ENCODE results near the gene NCSTN.

Gene NCSTN

DNA sequence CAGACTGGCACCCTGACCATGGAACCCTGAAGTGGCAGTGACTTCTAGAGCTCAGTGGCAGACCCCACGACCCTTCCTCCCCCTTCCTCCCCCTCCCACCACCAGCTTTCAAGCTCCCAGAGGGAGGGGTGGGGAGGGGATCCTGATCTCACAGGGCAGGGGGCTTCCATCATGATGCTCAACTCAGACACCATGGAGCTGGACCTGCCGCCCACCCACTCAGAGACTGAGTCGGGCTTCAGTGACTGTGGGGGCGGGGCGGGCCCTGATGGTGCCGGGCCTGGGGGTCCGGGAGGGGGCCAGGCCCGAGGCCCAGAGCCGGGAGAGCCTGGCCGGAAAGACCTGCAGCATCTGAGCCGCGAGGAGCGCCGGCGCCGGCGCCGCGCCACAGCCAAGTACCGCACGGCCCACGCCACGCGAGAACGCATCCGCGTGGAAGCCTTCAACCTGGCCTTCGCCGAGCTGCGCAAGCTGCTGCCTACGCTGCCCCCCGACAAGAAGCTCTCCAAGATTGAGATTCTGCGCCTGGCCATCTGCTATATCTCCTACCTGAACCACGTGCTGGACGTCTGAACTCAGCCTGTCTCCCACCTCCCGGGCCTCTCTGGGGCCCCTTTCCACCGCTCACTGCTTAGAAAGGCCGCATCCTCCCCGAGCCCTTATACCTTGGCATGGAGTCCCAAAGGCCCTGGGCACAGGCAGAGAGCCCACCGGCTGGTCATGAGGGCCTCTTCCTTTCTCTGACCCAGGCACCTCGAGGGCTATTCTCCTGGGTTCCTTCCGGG, 27.6 kb downstream of the NCSTN start:
- TF ChIP-seq, protein P1, sequence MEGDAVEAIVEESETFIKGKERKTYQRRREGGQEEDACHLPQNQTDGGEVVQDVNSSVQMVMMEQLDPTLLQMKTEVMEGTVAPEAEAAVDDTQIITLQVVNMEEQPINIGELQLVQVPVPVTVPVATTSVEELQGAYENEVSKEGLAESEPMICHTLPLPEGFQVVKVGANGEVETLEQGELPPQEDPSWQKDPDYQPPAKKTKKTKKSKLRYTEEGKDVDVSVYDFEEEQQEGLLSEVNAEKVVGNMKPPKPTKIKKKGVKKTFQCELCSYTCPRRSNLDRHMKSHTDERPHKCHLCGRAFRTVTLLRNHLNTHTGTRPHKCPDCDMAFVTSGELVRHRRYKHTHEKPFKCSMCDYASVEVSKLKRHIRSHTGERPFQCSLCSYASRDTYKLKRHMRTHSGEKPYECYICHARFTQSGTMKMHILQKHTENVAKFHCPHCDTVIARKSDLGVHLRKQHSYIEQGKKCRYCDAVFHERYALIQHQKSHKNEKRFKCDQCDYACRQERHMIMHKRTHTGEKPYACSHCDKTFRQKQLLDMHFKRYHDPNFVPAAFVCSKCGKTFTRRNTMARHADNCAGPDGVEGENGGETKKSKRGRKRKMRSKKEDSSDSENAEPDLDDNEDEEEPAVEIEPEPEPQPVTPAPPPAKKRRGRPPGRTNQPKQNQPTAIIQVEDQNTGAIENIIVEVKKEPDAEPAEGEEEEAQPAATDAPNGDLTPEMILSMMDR (IDR thresholded peaks at IDR 0.05) = no peak

DNA sequence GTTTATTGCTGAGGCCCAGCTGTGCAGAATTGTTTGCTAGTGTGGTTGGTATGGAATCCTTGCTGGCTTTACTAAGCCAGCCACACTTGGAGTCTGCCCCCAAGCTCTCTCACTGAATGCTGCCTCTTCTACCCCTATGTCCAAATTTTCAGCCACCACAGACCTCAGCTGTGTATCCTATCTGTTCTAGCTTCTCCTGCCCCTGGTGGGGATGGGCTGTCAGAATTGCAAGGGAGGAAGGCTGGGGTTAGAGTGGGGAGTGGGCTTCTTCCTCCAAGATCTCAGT, 28.1 kb downstream of the NCSTN start:
- Histone ChIP-seq H2AFZ (no peak overlapping the region), H3K9ac (no peak overlapping the region), H3K9me3 (ENCODE audit: control insufficient read depth, low read length) (no peaks in the 10 kb centered on the region), H3K36me3 (ENCODE audit: control insufficient read depth, insufficient read depth, low read length) (no peaks in the 10 kb centered on the region), H3K27me3 (ENCODE audit: control insufficient read depth, insufficient read depth, low read length) (no peaks in the 10 kb centered on the region), H3K79me2 (no peaks in the 10 kb centered on the region), H3K27ac (no peak overlapping the region), H3K4me3 (ENCODE audit: low read depth, low read length) (no peak overlapping the region), H3K4me2 (ENCODE audit: low read length) (no peak overlapping the region), H3K4me1 (no peaks in the 10 kb centered on the region)
- TF ChIP-seq, protein P1 (IDR thresholded peaks at IDR 0.05) = no peak

More for the DNA sequence above, 27.6 kb downstream of the NCSTN start:
- Histone ChIP-seq H3K9ac (no peak overlapping the region), H3K4me2 (ENCODE audit: low read length) (no peak overlapping the region), H3K79me2 (no peaks in the 10 kb centered on the region), H2AFZ (no peak overlapping the region), H3K27me3 (ENCODE audit: control insufficient read depth, insufficient read depth, low read length) (no peaks in the 10 kb centered on the region), H3K9me3 (ENCODE audit: control insufficient read depth, low read length) (no peaks in the 10 kb centered on the region), H3K4me3 (ENCODE audit: low read depth, low read length) (no peak overlapping the region), H3K4me1 (no peaks in the 10 kb centered on the region), H3K36me3 (ENCODE audit: control insufficient read depth, insufficient read depth, low read length) (no peaks in the 10 kb centered on the region), H3K27ac (no peak overlapping the region)

DNA sequence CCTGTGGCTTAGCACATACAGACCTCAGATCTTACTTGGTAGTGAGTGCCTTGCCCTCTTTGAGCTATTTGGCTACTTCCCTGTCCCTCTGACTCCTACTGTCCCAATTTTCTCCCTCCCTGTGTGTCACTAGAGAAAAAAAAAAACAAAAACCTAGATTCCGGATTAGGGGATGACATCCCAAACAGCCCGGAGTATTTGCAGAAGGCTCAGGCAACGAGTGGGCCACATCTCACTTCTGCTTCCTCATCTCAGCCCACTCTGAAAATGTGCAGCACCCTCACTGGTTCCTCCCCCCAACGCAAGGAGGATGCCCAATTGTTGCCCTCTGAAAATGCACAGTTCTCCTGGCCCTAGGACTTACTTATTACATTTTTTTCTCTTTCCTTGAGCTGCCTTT, 28.6 kb downstream of the NCSTN start:
- H3K9ac ChIP-seq = no peak overlapping the region
- H3K27ac ChIP-seq = no peak overlapping the region
- TF ChIP-seq, protein P1 (IDR thresholded peaks at IDR 0.05) = no peak
- H3K9me3 ChIP-seq (ENCODE audit: control insufficient read depth, low read length) = no peaks in the 10 kb centered on the region
- H3K79me2 ChIP-seq = no peaks in the 10 kb centered on the region
- no peaks in the 10 kb centered on the region for H3K36me3 ChIP-seq (ENCODE audit: control insufficient read depth, insufficient read depth, low read length)
- H3K4me3 ChIP-seq (ENCODE audit: low read depth, low read length) = no peak overlapping the region
- H2AFZ ChIP-seq = no peak overlapping the region
- no peak overlapping the region for H3K4me2 ChIP-seq (ENCODE audit: low read length)
- no peaks in the 10 kb centered on the region for H3K27me3 ChIP-seq (ENCODE audit: control insufficient read depth, insufficient read depth, low read length)
- no peaks in the 10 kb centered on the region for H3K4me1 ChIP-seq

DNA sequence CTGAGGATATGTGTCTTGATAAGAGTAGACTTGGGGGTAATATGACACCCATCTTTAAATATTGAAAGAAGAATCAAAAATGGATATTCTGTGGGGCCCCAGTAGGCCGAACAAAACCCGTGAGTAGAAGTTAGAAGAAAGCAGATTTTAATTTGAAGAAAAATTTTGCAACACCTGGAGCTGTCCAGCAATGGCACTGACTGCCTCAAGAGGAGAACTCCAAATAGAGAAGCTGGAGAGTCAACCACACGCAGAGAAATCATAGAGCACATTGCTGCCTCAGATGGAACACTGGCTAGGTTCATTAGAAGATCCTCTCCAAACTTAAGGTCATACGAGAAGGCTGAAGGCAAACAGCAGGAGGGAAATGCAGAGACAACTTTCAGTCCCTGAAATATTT, 30.5 kb downstream of the NCSTN start:
- Histone ChIP-seq H3K9me3 (ENCODE audit: control insufficient read depth, low read length) (no peaks in the 10 kb centered on the region), H3K9ac (no peak overlapping the region), H3K4me3 (ENCODE audit: low read depth, low read length) (no peak overlapping the region), H3K4me1 (no peaks in the 10 kb centered on the region), H3K27ac (no peak overlapping the region), H2AFZ (no peak overlapping the region), H3K27me3 (ENCODE audit: control insufficient read depth, insufficient read depth, low read length) (no peaks in the 10 kb centered on the region), H3K4me2 (ENCODE audit: low read length) (no peak overlapping the region), H3K79me2 (no peaks in the 10 kb centered on the region), H3K36me3 (ENCODE audit: control insufficient read depth, insufficient read depth, low read length) (no peaks in the 10 kb centered on the region)
- TF ChIP-seq, protein P1 (IDR thresholded peaks at IDR 0.05) = no peak
